K562 (cell line): ENCODE results near the gene DYNLT3. TPM values are rescaled to one million over a fixed set of nuclear protein-coding genes. Genes with fewer than 3 reads are reported as not detected.
A peak's percentile ranks its signal among the peaks of the same experiment; 100 is the strongest.

Experiments used
- ATF1 ChIP-seq, 2 experiments: fragments of 450-650 bp in 1 of 2; IDR thresholded peaks; 2 replicates each; pipeline ENCODE4 v1.6.1; 2016; ENCODE audit warnings: missing compliant biosample characterization in 1 of 2, missing genetic modification characterization in 1 of 2
- CXXC5 ChIP-seq: fragments of 250-450 bp; sonication (Bioruptor Pico); IDR thresholded peaks from 2 replicates; pipeline ENCODE4 v1.8.0; 2022; ENCODE audit warnings: inconsistent platforms, mild to moderate bottlenecking, moderate library complexity
- FOXO4 ChIP-seq: fragments of 450-650 bp; formaldehyde crosslinking; IDR thresholded peaks from 2 replicates; pipeline ENCODE4 v1.4.0; 2020; ENCODE audit warnings: mild to moderate bottlenecking, moderate library complexity
- FOXP4 ChIP-seq: sonication (generic); formaldehyde crosslinking; IDR thresholded peaks from 2 replicates; pipeline ENCODE4 v1.8.0; 2022; ENCODE audit warnings: mild to moderate bottlenecking, missing genetic modification reagents, borderline replicate concordance
- HIVEP1 ChIP-seq: fragments of 250-450 bp; sonication (Bioruptor Pico); IDR thresholded peaks from 2 replicates; pipeline ENCODE4 v1.4.0; 2020; ENCODE audit warnings: mild to moderate bottlenecking
- HNRNPLL ChIP-seq: fragments of 200-400 bp; formaldehyde crosslinking; IDR thresholded peaks from 2 replicates; pipeline ENCODE4 v1.6.1; 2017; ENCODE audit warnings: low read length, low read depth, mild to moderate bottlenecking; ENCODE audit not compliant: poor library complexity, severe bottlenecking
- IRF2 ChIP-seq: sonication (generic); formaldehyde crosslinking; IDR thresholded peaks from 2 replicates; pipeline ENCODE4 v1.8.1; 2022; ENCODE audit warnings: mild to moderate bottlenecking, missing genetic modification reagents
- JUND ChIP-seq, 2 experiments: IDR thresholded peaks; 2 replicates in 1 of 2; 3 replicates in 1 of 2; pipeline ENCODE4 v1.6.1; 2011; ENCODE audit warnings: borderline replicate concordance in 2 of 2, low read depth in 2 of 2, low read length in 2 of 2, improper control_type of control experiment in 1 of 2, missing biosample characterization in 1 of 2, missing genetic modification characterization in 1 of 2, missing genetic modification reagents in 1 of 2
- L3MBTL2 ChIP-seq: fragments of 450-650 bp; IDR thresholded peaks from 2 replicates; pipeline ENCODE4 v1.6.1; 2016; ENCODE audit warnings: mild to moderate bottlenecking, moderate library complexity
- MCM7 ChIP-seq, 2 experiments: fragments of 450-650 bp; IDR thresholded peaks; 2 replicates each; pipeline ENCODE4 v1.6.1; 2016 to 2018
- PCBP1 ChIP-seq: fragments of 200-400 bp; formaldehyde crosslinking; IDR thresholded peaks from 2 replicates; pipeline ENCODE4 v1.6.1; 2018; ENCODE audit warnings: mild to moderate bottlenecking, low read depth, low read length; ENCODE audit not compliant: poor library complexity, severe bottlenecking
- PHF8 ChIP-seq: fragments of 200-600 bp; sonication (generic); IDR thresholded peaks from 2 replicates; pipeline ENCODE4 v1.6.1; 2012; ENCODE audit warnings: mixed run types, mild to moderate bottlenecking, inconsistent platforms, low read length, moderate library complexity, borderline replicate concordance
- PKNOX1 ChIP-seq: fragments of 450-650 bp; IDR thresholded peaks from 2 replicates; pipeline ENCODE4 v1.6.1; 2016
- RBBP5 ChIP-seq: fragments of 200-600 bp; sonication (generic); IDR thresholded peaks from 2 replicates; pipeline ENCODE4 v1.6.1; 2012; ENCODE audit warnings: borderline replicate concordance, mild to moderate bottlenecking, low read length, control low read depth, inconsistent platforms; ENCODE audit not compliant: insufficient read depth, poor library complexity, severe bottlenecking
- RBFOX2 ChIP-seq: fragments of 200-400 bp; formaldehyde crosslinking; IDR thresholded peaks from 2 replicates; pipeline ENCODE4 v1.6.1; 2017; ENCODE audit warnings: low read depth, mild to moderate bottlenecking, low read length, moderate library complexity
- SRF ChIP-seq, 2 experiments: fragments of 250-450, 450-650 bp in 1 of 2; sonication (Bioruptor Pico) in 1 of 2; sonication (generic) in 1 of 2; formaldehyde crosslinking; IDR thresholded peaks; 2 replicates each; pipeline versions ENCODE4 v1.5.0 to v1.5.1; 2020 to 2022; ENCODE audit warnings: mild to moderate bottlenecking in 1 of 2, missing genetic modification reagents in 1 of 2
- TCF3 ChIP-seq: sonication (generic); formaldehyde crosslinking; IDR thresholded peaks from 2 replicates; pipeline ENCODE4 v1.4.0; 2020; ENCODE audit warnings: mild to moderate bottlenecking, missing genetic modification reagents
- ZNF778 ChIP-seq: fragments of 450-650 bp; formaldehyde crosslinking; IDR thresholded peaks from 2 replicates; pipeline ENCODE4 v1.4.0; 2020; ENCODE audit warnings: mild to moderate bottlenecking, moderate library complexity
- polyA plus RNA-seq, 8 experiments: library from polyadenylated mRNA; depleted of rRNA in 4 of 8; stranded (reverse) in 5 of 8; unstranded in 3 of 8; fragments of >200 nt; fragmentation: Nextera tagmentation in 2 of 8; fragmentation: Illumina TruSeq in 1 of 8; extraction: Ambion mirVana in 2 of 8; extraction: Trizol in 1 of 8; gene quantifications; 2 replicates each; pipeline versions ENCODE4 v1.2.1 to v1.2.3, GENCODE V29; 2011 to 2014; ENCODE audit warnings: inconsistent platforms in 1 of 8, missing spikeins in 1 of 8
- total RNA-seq, 7 experiments: library from RNA; depleted of rRNA in 6 of 7; stranded (reverse); fragments of >200 nt in 6 of 7; fragmentation: Illumina TruSeq in 2 of 7; extraction: Trizol in 2 of 7; gene quantifications; 2 replicates each; pipeline versions ENCODE4 v1.2.1 to v1.2.3, GENCODE V29; 2011 to 2021; ENCODE audit warnings: low replicate concordance in 1 of 7

Gene DYNLT3
- total and polyA plus RNA-seq, 9 of the 15 experiments (the other 6 are each of a cell fraction or from before 2014, with no cell fraction given) = 4.5 to 17.5 (median 8.3) TPM

- TF ChIP-seq ATF1 (CRISPR knock-in tag; IDR thresholded peaks at IDR 0.05) = 0 out of 2 replicates have a peak, but pooled peaks have one; percentile 3
- TF ChIP-seq ATF1 (tag; IDR thresholded peaks at IDR 0.05) = peak; percentile 84
- TF ChIP-seq SRF (CRISPR knock-in tag; IDR thresholded peaks at IDR 0.05) = peak in 1 of 2 experiments; percentile 26; a peak in 1 of 4 replicates
- no peak for TF ChIP-seq HIVEP1
- peak; percentile 43 for TF ChIP-seq JUND (IDR thresholded peaks at IDR 0.05; ENCODE audit: borderline replicate concordance, low read depth, low read length)
- TF ChIP-seq JUND (tag; IDR thresholded peaks at IDR 0.05; ENCODE audit: borderline replicate concordance, low read depth, low read length) = no peak
- peak; percentile 76 for TF ChIP-seq L3MBTL2
- TF ChIP-seq RBFOX2 = peak; percentile 71
- TF ChIP-seq RBBP5 = peak; percentile 42
- no peak for TF ChIP-seq MCM7 (IDR thresholded peaks at IDR 0.05)
- TF ChIP-seq HNRNPLL = peak; percentile 93
- TF ChIP-seq FOXP4 (CRISPR knock-in tag) = no peak
- no peak for TF ChIP-seq PCBP1
- TF ChIP-seq IRF2 (CRISPR knock-in tag) = no peak
- 0 out of 2 replicates have a peak, but pooled peaks have one; percentile 17 for TF ChIP-seq PKNOX1
- no peak for TF ChIP-seq TCF3 (CRISPR knock-in tag)
- TF ChIP-seq PHF8 = peak; percentile 50; the same call in 1 of the 2 replicates
- TF ChIP-seq CXXC5 (CRISPR knock-in tag) = peak; percentile 68
- no peak for TF ChIP-seq FOXO4 (CRISPR knock-in tag)
- TF ChIP-seq ZNF778 (CRISPR knock-in tag) = no peak
Measured at GRCh38 chrX:37846934-37847732, at the start of gene DYNLT3 (continued).
